GM23338 (cell line): Measurements from ENCODE around the gene NT5C1A. TPM values are rescaled to one million over a fixed set of nuclear protein-coding genes. Genes with fewer than 3 reads are reported as not detected.

Source experiments
- ATAC-seq: fragments of 200-7000 bp; cut with Tn5 transposase; 3 replicates; pipeline ENCODE4 v1.9.1; 2020
- DNase-seq: peaks from one replicate; pipeline ENCODE4 v3.0.0-alpha.2; 2015; ENCODE audit warnings: low spot score
- H2AFZ ChIP-seq: fragments of 200-600 bp; sonication (generic); 2 replicates; pipeline ENCODE4 v1.8.0; 2016; ENCODE audit warnings: antibody characterized with exemption, mild to moderate bottlenecking, moderate library complexity
- H3F3A ChIP-seq: fragments of 200-600 bp; sonication (generic); replicated peaks from 2 replicates; pipeline ENCODE4 v1.8.0; 2017; ENCODE audit warnings: antibody characterized with exemption, mixed run types, low read depth
- H3K27ac ChIP-seq: fragments of 200-600 bp; sonication (generic); 2 replicates; pipeline ENCODE4 v1.6.1; 2016; ENCODE audit warnings: low read depth
- H3K27me3 ChIP-seq: fragments of 200-600 bp; sonication (generic); 2 replicates; pipeline ENCODE4 v1.8.0; 2016; ENCODE audit warnings: mild to moderate bottlenecking, mixed run types, moderate library complexity; ENCODE audit not compliant: insufficient read depth
- H3K36me3 ChIP-seq: fragments of 200-600 bp; sonication (generic); 2 replicates; pipeline ENCODE4 v1.8.0; 2016; ENCODE audit warnings: mild to moderate bottlenecking; ENCODE audit not compliant: insufficient read depth
- H3K4me1 ChIP-seq: fragments of 200-600 bp; sonication (generic); 2 replicates; pipeline ENCODE4 v1.8.0; 2016; ENCODE audit warnings: mild to moderate bottlenecking, moderate library complexity; ENCODE audit not compliant: insufficient read depth
- H3K4me2 ChIP-seq: fragments of 200-600 bp; sonication (generic); 2 replicates; pipeline ENCODE4 v1.7.1; 2017; ENCODE audit warnings: mixed run types
- H3K4me3 ChIP-seq: fragments of 200-600 bp; sonication (generic); 2 replicates; pipeline ENCODE4 v1.6.1; 2016; ENCODE audit warnings: mixed run types
- H3K79me2 ChIP-seq: fragments of 200-600 bp; sonication (generic); replicated peaks from 2 replicates; pipeline ENCODE4 v1.8.0; 2017; ENCODE audit warnings: mild to moderate bottlenecking; ENCODE audit not compliant: insufficient read depth
- H3K9me2 ChIP-seq: fragments of 200-600 bp; sonication (generic); 2 replicates; pipeline ENCODE4 v1.8.0; 2017; ENCODE audit not compliant: insufficient read depth
- H4K20me1 ChIP-seq: fragments of 200-600 bp; sonication (generic); replicated peaks from 2 replicates; pipeline ENCODE4 v1.8.0; 2017; ENCODE audit warnings: mild to moderate bottlenecking; ENCODE audit not compliant: insufficient read depth
- H3K27ac Mint-ChIP-seq: 2 replicates; pipeline ENCODE4 v1.8.0; 2020; ENCODE audit warnings: inconsistent platforms, mild to moderate bottlenecking, moderate library complexity, mixed read lengths
- H3K27me3 Mint-ChIP-seq: 3 replicates; pipeline ENCODE4 v1.8.0; 2022; ENCODE audit warnings: low read depth, mild to moderate bottlenecking, moderate library complexity, mixed read lengths, inconsistent platforms; ENCODE audit not compliant: insufficient read depth, poor library complexity
- H3K36me3 Mint-ChIP-seq: 3 replicates; pipeline ENCODE4 v1.8.0; 2021; ENCODE audit warnings: low read depth, mild to moderate bottlenecking, inconsistent platforms, moderate library complexity, mixed read lengths
- H3K4me1 Mint-ChIP-seq: 3 replicates; pipeline ENCODE4 v1.8.0; 2020; ENCODE audit warnings: mild to moderate bottlenecking, inconsistent platforms, mixed read lengths
- H3K4me3 Mint-ChIP-seq: 3 replicates; pipeline ENCODE4 v1.8.0; 2021; ENCODE audit warnings: moderate library complexity, mild to moderate bottlenecking, inconsistent platforms, mixed read lengths
- H3K9me3 Mint-ChIP-seq: 3 replicates; pipeline ENCODE4 v1.8.0; 2020; ENCODE audit warnings: moderate library complexity, mild to moderate bottlenecking, inconsistent platforms, mixed read lengths
- CREB1 ChIP-seq: fragments of 250-450 bp; sonication (Bioruptor Pico); IDR thresholded peaks from 2 replicates; pipeline ENCODE4 v1.5.0; 2020; ENCODE audit warnings: low read depth, mild to moderate bottlenecking, moderate library complexity
- CTCF ChIP-seq, 2 experiments: fragments of 200-600 bp in 1 of 2; sonication (generic) in 1 of 2; conservative IDR thresholded peaks; 2 replicates each; pipeline versions ENCODE4 v1.5.1 to v1.6.1; 2016 to 2017; ENCODE audit warnings: antibody characterized with exemption in 2 of 2, low read depth in 2 of 2, mild to moderate bottlenecking in 2 of 2, moderate library complexity in 1 of 2
- ETS1 ChIP-seq: IDR thresholded peaks from 2 replicates; pipeline ENCODE4 v1.6.1; 2016; ENCODE audit warnings: antibody characterized with exemption
- EZH2phosphoT487 ChIP-seq: fragments of 200-600 bp; sonication (generic); IDR thresholded peaks from one replicate; pipeline ENCODE4 v1.8.1; 2018; ENCODE audit warnings: antibody characterized with exemption; ENCODE audit not compliant: unreplicated experiment
- JUNB ChIP-seq: IDR thresholded peaks from one replicate; pipeline ENCODE4 v1.6.1; 2016; ENCODE audit warnings: antibody characterized with exemption; ENCODE audit not compliant: unreplicated experiment
- NANOG ChIP-seq: IDR thresholded peaks from 2 replicates; pipeline ENCODE4 v1.6.1; 2016; ENCODE audit warnings: antibody characterized with exemption, borderline replicate concordance
- POLR2AphosphoS5 ChIP-seq: IDR thresholded peaks from 2 replicates; pipeline ENCODE4 v1.6.1; 2016; ENCODE audit warnings: antibody characterized with exemption, low read depth
- STAT1 ChIP-seq: IDR thresholded peaks from one replicate; pipeline ENCODE4 v1.6.1; 2016; ENCODE audit warnings: antibody characterized with exemption; ENCODE audit not compliant: unreplicated experiment
- ZNF114 ChIP-seq: fragments of 250-450 bp; sonication (Bioruptor Pico); IDR thresholded peaks from 2 replicates; pipeline ENCODE4 v1.5.0; 2020; ENCODE audit warnings: mild to moderate bottlenecking, moderate library complexity
- ZNF331 ChIP-seq: fragments of 250-450 bp; sonication (Bioruptor Pico); IDR thresholded peaks from 2 replicates; pipeline ENCODE4 v1.5.0; 2020; ENCODE audit warnings: low read depth, mild to moderate bottlenecking, moderate library complexity
- ZNF462 ChIP-seq: fragments of 250-450 bp; sonication (Bioruptor Pico); IDR thresholded peaks from 2 replicates; pipeline ENCODE4 v1.5.0; 2020; ENCODE audit warnings: mild to moderate bottlenecking, moderate library complexity
- polyA plus RNA-seq: library from polyadenylated mRNA; unstranded; fragments of >200 nt; fragmentation: Nextera tagmentation; extraction: Ambion mirVana; gene quantifications from 2 replicates; pipeline ENCODE4 v1.2.1, GENCODE V29; 2016
- total RNA-seq: library from RNA; depleted of rRNA; stranded (reverse); fragments of >200 nt; shearing (Covaris generic); gene quantifications from 2 replicates; pipeline ENCODE4 v1.2.3, GENCODE V29; 2014

Gene NT5C1A
- total and polyA plus RNA-seq, 2 experiments from 2014 or later: not detected

GRCh38 chr1:39652554-39652953 is 19.4 kb downstream of the NT5C1A start:
- no peak overlapping the region for H2AFZ ChIP-seq

GRCh38 chr1:39652105-39652504 is 19.8 kb downstream of the NT5C1A start:
- Histone ChIP-seq H3K36me3 (no peaks in the 10 kb centered on the region), H3K27me3 (peaks cover 23% of the 10 kb centered on the region; the same call in 1 of the 2 replicates), H3K9me2 (peaks cover 4% of the 10 kb centered on the region; the same call in 1 of the 2 replicates), H3K4me2 (no peak overlapping the region), H3F3A (no peaks in the 10 kb centered on the region), H3K4me3 (no peak overlapping the region), H3K27ac (no peak overlapping the region), H4K20me1 (no peaks in the 10 kb centered on the region), H3K4me1 (peaks cover 6% of the 10 kb centered on the region), H2AFZ (no peak overlapping the region), H3K79me2 (no peaks in the 10 kb centered on the region)
- DNase-seq (no peak), ATAC-seq (no peak)
- Mint-ChIP-seq H3K27ac (no peak overlapping the region), H3K36me3 (no peaks in the 10 kb centered on the region), H3K27me3 (peaks cover 13% of the 10 kb centered on the region), H3K9me3 (no peaks in the 10 kb centered on the region), H3K4me3 (no peak overlapping the region), H3K4me1 (peaks cover 13% of the 10 kb centered on the region)
- TF ChIP-seq ZNF114 (CRISPR knock-in tag): no peak
- no peak for TF ChIP-seq ZNF331
- no peak for TF ChIP-seq ZNF462 (CRISPR knock-in tag)
- TF ChIP-seq EZH2phosphoT487: no peak
- TF ChIP-seq POLR2AphosphoS5: no peak
- no peak for TF ChIP-seq CREB1
- no peak for TF ChIP-seq NANOG
- TF ChIP-seq ETS1: no peak

More at GRCh38 chr1:39652554-39652953, 19.4 kb downstream of the NT5C1A start:
- 0 out of 2 replicates have a peak, but pooled peaks cover 6% of the 10 kb centered on the region for H3K4me1 ChIP-seq
- no peaks in the 10 kb centered on the region for H3K79me2 ChIP-seq
- Mint-ChIP-seq H3K4me1 (peaks cover 9% of the 10 kb centered on the region), H3K4me3 (no peak overlapping the region), H3K27ac (no peak overlapping the region), H3K27me3 (peaks cover 16% of the 10 kb centered on the region), H3K36me3 (no peaks in the 10 kb centered on the region), H3K9me3 (no peaks in the 10 kb centered on the region)
- DNase-seq: no peak
- H3K36me3 ChIP-seq: no peaks in the 10 kb centered on the region
- H3K27ac ChIP-seq: no peak overlapping the region
- no peak overlapping the region for H3K4me3 ChIP-seq
- peaks cover 28% of the 10 kb centered on the region; the same call in 1 of the 2 replicates for H3K27me3 ChIP-seq
- no peaks in the 10 kb centered on the region for H4K20me1 ChIP-seq
- no peak overlapping the region for H3K4me2 ChIP-seq
- TF ChIP-seq STAT1 (no peak), JUNB (no peak), CTCF (conservative IDR thresholded peaks at IDR 0.05; ENCODE audit: low read depth in 2 of 2) (no peak)
- H3F3A ChIP-seq: no peaks in the 10 kb centered on the region
- H3K9me2 ChIP-seq: peaks cover 4% of the 10 kb centered on the region; the same call in 1 of the 2 replicates
- ATAC-seq: no peak
